ENCODE data around the gene ZBTB3. TPM values are rescaled to one million over a fixed set of nuclear protein-coding genes. Genes with fewer than 3 reads are reported as not detected.

The ZBTB3 gene
- total and polyA plus RNA-seq, 9 of the 15 experiments (the other 6 are each of a cell fraction or from before 2014, with no cell fraction given): 1.9 to 10.0 (median 4.9) TPM

GRCh38 chr11:62782753-62783152 is 28.8 kb upstream of the ZBTB3 start:
- no peak for ATAC-seq
- BruUV-seq (replicated peaks): no TSS peak
- H3K27ac ChIP-seq (ENCODE audit: extremely low read depth, low read depth, low read length): no peak overlapping the region
- peaks cover 4 to 15% of the 10 kb centered on the region in 2 experiments; a peak in 4 of 5 replicates for H3K4me1 ChIP-seq (replicated peaks in 1 of 2; ENCODE audit: control insufficient read depth in 2 of 2, insufficient read depth in 2 of 2, low read length in 2 of 2)
- H3K9ac ChIP-seq (ENCODE audit: insufficient read depth in 1 of 2, low read depth in 2 of 2, low read length in 2 of 2): peak overlapping the region in 1 of 2 experiments; percentile 48; a peak in 1 of 4 replicates
- H3K4me3 ChIP-seq: no peak overlapping the region
- peaks cover 14% of the 10 kb centered on the region for H3K79me2 ChIP-seq (ENCODE audit: control insufficient read depth, insufficient read depth, low read length)
- H3K27me3 ChIP-seq (ENCODE audit: control insufficient read depth in 2 of 2, insufficient read depth in 2 of 2, low read length in 2 of 2): no peaks in the 10 kb centered on the region
- FAIRE-seq: no peak
- peaks cover 39% of the 10 kb centered on the region; the same call in 1 of the 3 replicates for H3K36me3 ChIP-seq (ENCODE audit: control insufficient read depth, insufficient read depth, low read length)
- TF ChIP-seq NFIC (IDR thresholded peaks at IDR 0.05) (peak; percentile 23; the same call in 1 of the 2 replicates), CEBPG (CRISPR knock-in tag; IDR thresholded peaks at IDR 0.05) (no peak), CEBPG (tag; conservative IDR thresholded peaks at IDR 0.05 in 1 of 2, IDR thresholded peaks at IDR 0.05 in 1 of 2) (no peak)
- no peaks in the 10 kb centered on the region for H4K20me1 ChIP-seq (replicated peaks; ENCODE audit: control insufficient read depth, insufficient read depth, low read length)
- ChIA-PET POLR2A (interaction anchor here (0.7 to 0.8 kb wide), 2 partner anchors 11 to 59 kb away, joined by 3 to 4 read pairs; no protein-coding TSS in a partner anchor), CTCF (ENCODE audit: low intra/inter-chr PET ratio) (no interaction called here)
- no peak overlapping the region for H2AFZ ChIP-seq (ENCODE audit: low read depth, low read length)
- 94% methylated on average over 7 of the region's 7 CpGs for WGBS (ENCODE audit: insufficient coverage, low coverage, missing lambda C conversion rate)
- no peak for DNase-seq (ENCODE audit: extremely low read depth in 1 of 4, low spot score in 3 of 4)
- in situ Hi-C loops (cut with MboI): no loop called here
- H3K9me3 ChIP-seq (replicated peaks; ENCODE audit: control insufficient read depth, insufficient read depth, low read depth, low read length): no peaks in the 10 kb centered on the region
- H3K9me1 ChIP-seq (ENCODE audit: control insufficient read depth, insufficient read depth, low read length): no peaks in the 10 kb centered on the region
- no peak overlapping the region for H3K4me2 ChIP-seq (ENCODE audit: insufficient read depth, low read length)
- intact Hi-C loops (cut with micrococcal nuclease): no loop called here

GRCh38 chr11:62778441-62778840 is 24.5 kb upstream of the ZBTB3 start:
- CTCF ChIA-PET (ENCODE audit: low intra/inter-chr PET ratio): no interaction called here
- FAIRE-seq (no peak), DNase-seq (ENCODE audit: extremely low read depth in 1 of 4, low spot score in 3 of 4) (peak in 2 of 4 experiments; percentile 5 to 6), ATAC-seq (no peak; the same call in 2 of the 3 replicates)
- POLR2A ChIA-PET: no interaction called here
- H4K20me1 ChIP-seq (replicated peaks; ENCODE audit: control insufficient read depth, insufficient read depth, low read length): no peaks in the 10 kb centered on the region
- H3K9ac ChIP-seq (ENCODE audit: insufficient read depth in 1 of 2, low read depth in 2 of 2, low read length in 2 of 2): peak overlapping the region in 1 of 2 experiments; percentile 64; a peak in 1 of 4 replicates
- no peak overlapping the region for H3K27ac ChIP-seq (ENCODE audit: extremely low read depth, low read depth, low read length)
- H3K27me3 ChIP-seq (ENCODE audit: control insufficient read depth in 2 of 2, insufficient read depth in 2 of 2, low read length in 2 of 2): no peaks in the 10 kb centered on the region
- no TSS peak for BruUV-seq (replicated peaks)
- H3K9me1 ChIP-seq (ENCODE audit: control insufficient read depth, insufficient read depth, low read length): no peaks in the 10 kb centered on the region
- no peak overlapping the region for H2AFZ ChIP-seq (ENCODE audit: low read depth, low read length)
- no peak overlapping the region for H3K4me3 ChIP-seq
- peaks cover 65% of the 10 kb centered on the region for H3K36me3 ChIP-seq (ENCODE audit: control insufficient read depth, insufficient read depth, low read length)
- H3K4me1 ChIP-seq (replicated peaks in 1 of 2; ENCODE audit: control insufficient read depth in 2 of 2, insufficient read depth in 2 of 2, low read length in 2 of 2): peaks cover 0 to 3% of the 10 kb centered on the region in 2 experiments; a peak in 1 of 5 replicates
- no peaks in the 10 kb centered on the region for H3K9me3 ChIP-seq (replicated peaks; ENCODE audit: control insufficient read depth, insufficient read depth, low read depth, low read length)
- WGBS (ENCODE audit: insufficient coverage, low coverage, missing lambda C conversion rate): 73% methylated on average over 2 of the region's 3 CpGs
- H3K79me2 ChIP-seq (ENCODE audit: control insufficient read depth, insufficient read depth, low read length): peaks cover 8% of the 10 kb centered on the region; the same call in 2 of the 3 replicates
- no peak overlapping the region for H3K4me2 ChIP-seq (ENCODE audit: insufficient read depth, low read length)
- intact Hi-C loops (cut with micrococcal nuclease) (no loop called here), in situ Hi-C loops (cut with MboI) (no loop called here)
- TF ChIP-seq HNRNPUL1 (IDR thresholded peaks at IDR 0.05; ENCODE audit: low read length) (no peak), USF1 (CRISPR knock-in tag; IDR thresholded peaks at IDR 0.05) (no peak), DEAF1 (CRISPR knock-in tag; IDR thresholded peaks at IDR 0.05) (no peak), ZC3H11A (IDR thresholded peaks at IDR 0.05; ENCODE audit: low read depth, low read length) (no peak)

All from K562 (cell line).